HEK293T (cell line): Measurements from ENCODE around the gene NSUN4.

Experiments used
- ARNT ChIP-seq: fragments of 450-650 bp; IDR thresholded peaks from 2 replicates; pipeline ENCODE4 v1.6.1; 2017; ENCODE audit warnings: mild to moderate bottlenecking
- ELF4 ChIP-seq: fragments of 450-650 bp; IDR thresholded peaks from 2 replicates; pipeline ENCODE4 v1.6.1; 2017; ENCODE audit warnings: antibody characterized with exemption
- FOXK2 ChIP-seq: fragments of 450-650 bp; IDR thresholded peaks from 2 replicates; pipeline ENCODE4 v1.6.1; 2016; ENCODE audit warnings: mild to moderate bottlenecking
- FOXM1 ChIP-seq: fragments of 450-650 bp; IDR thresholded peaks from 2 replicates; pipeline ENCODE4 v1.6.1; 2017; ENCODE audit warnings: mild to moderate bottlenecking, borderline replicate concordance
- HDGF ChIP-seq: fragments of 450-650 bp; IDR thresholded peaks from 2 replicates; pipeline ENCODE4 v1.6.1; 2017; ENCODE audit warnings: antibody characterized with exemption, borderline replicate concordance
- NFRKB ChIP-seq: fragments of 450-650 bp; IDR thresholded peaks from 2 replicates; pipeline ENCODE4 v1.6.1; 2016; ENCODE audit warnings: mild to moderate bottlenecking, moderate library complexity
- ZNF384 ChIP-seq: fragments of 450-650 bp; IDR thresholded peaks from 2 replicates; pipeline ENCODE4 v1.6.1; 2016

GRCh38 chr1:46368791-46369190 lies 28.2 kb downstream of the NSUN4 start:
- TF ChIP-seq NFRKB (no peak), ARNT (no peak), FOXM1 (no peak), HDGF (no peak), FOXK2 (no peak), ZNF384 (no peak), ELF4 (no peak)
